Fibroblast of upper back skin (primary cell): ENCODE results near the gene SETD2.

Experiments
- DNase-seq: peaks from one replicate; pipeline ENCODE4 v3.0.0-alpha.2; 2013

Gene SETD2

GRCh38 chr3:46996689-46997452 is 167.0 kb downstream of the SETD2 start:
- peak; percentile 23 for DNase-seq

GRCh38 chr3:46995901-46996562 is 167.9 kb downstream of the SETD2 start:
- no peak for DNase-seq

GRCh38 chr3:46994801-46995731 is 168.8 kb downstream of the SETD2 start:
- no peak for DNase-seq

- no peak for DNase-seq
Observed at GRCh38 chr3:46993986-46994385, 169.9 kb downstream of the SETD2 start.

GRCh38 chr3:46993292-46993691 is 170.6 kb downstream of the SETD2 start:
- no peak for DNase-seq

- DNase-seq, result no peak
Observed at GRCh38 chr3:46992231-46992630, 171.7 kb downstream of the SETD2 start.

GRCh38 chr3:46991406-46992165 is 172.3 kb downstream of the SETD2 start:
- no peak for DNase-seq

GRCh38 chr3:46990573-46991374 is 173.1 kb downstream of the SETD2 start:
- no peak for DNase-seq

- DNase-seq, result no peak
Observed at GRCh38 chr3:46989146-46989810, 174.6 kb downstream of the SETD2 start.

GRCh38 chr3:46988616-46989015 is 175.3 kb downstream of the SETD2 start:
- no peak for DNase-seq

GRCh38 chr3:46987743-46988401 is 176.0 kb downstream of the SETD2 start:
- peak; percentile 26 for DNase-seq

GRCh38 chr3:46987319-46987742 is 176.6 kb downstream of the SETD2 start:
- DNase-seq, result no peak

- no peak for DNase-seq
Observed at GRCh38 chr3:46986782-46987310, 177.1 kb downstream of the SETD2 start.

GRCh38 chr3:46986055-46986730 is 177.7 kb downstream of the SETD2 start:
- no peak for DNase-seq

- DNase-seq, result no peak
Observed at GRCh38 chr3:46985588-46985987, 178.3 kb downstream of the SETD2 start.

GRCh38 chr3:46984591-46985459 is 179.1 kb downstream of the SETD2 start:
- no peak for DNase-seq

GRCh38 chr3:46982546-46982945 is 181.4 kb downstream of the SETD2 start:
- DNase-seq, result no peak

GRCh38 chr3:46981932-46982471 is 181.9 kb downstream of the SETD2 start:
- DNase-seq, result no peak
